ENCODE results near the gene ESPNL.

- TF ChIP-seq CTCF (IDR thresholded peaks at IDR 0.05; ENCODE audit: insufficient read depth, low read length, poor library complexity, severe bottlenecking) (no peak), EZH2phosphoT487 (conservative IDR thresholded peaks at IDR 0.05; ENCODE audit: low read length) (no peak)
Measured at GRCh38 chr2:238169708-238170251, 69.6 kb downstream of the ESPNL start.

Data from SU-DHL-6 (cell line).